K562 (cell line): ENCODE data around the gene RFNG. TPM values are rescaled to one million over a fixed set of nuclear protein-coding genes. Genes with fewer than 3 reads are reported as not detected.
A peak's percentile ranks its signal among the peaks of the same experiment; 100 is the strongest.

Source experiments
- ATAC-seq: fragments of 200-7000 bp; cut with Tn5 transposase; 3 replicates; pipeline ENCODE4 v1.9.1; 2020; ENCODE audit warnings: moderate library complexity
- BruUV-seq: library from RNA; stranded (reverse); fragments of 400-500 nt; replicated peaks from 2 replicates; lab custom pipeline; 2021; lab: Mats Ljungman, UMichigan
- CTCF ChIA-PET: fragments of 300-600 bp; formaldehyde crosslinking; extraction: SDS; loops from one replicate; lab custom pipeline; 2021; ENCODE audit warnings: low intra/inter-chr PET ratio; lab: Yijun Ruan, JAX
- POLR2A ChIA-PET: fragments of 300-600, 350-650 bp; sonication (Branson Sonifier 250); formaldehyde crosslinking; extraction: SDS; loops from one replicate; lab custom pipeline; 2021; ENCODE audit warnings: antibody characterized with exemption, inconsistent platforms; lab: Yijun Ruan, JAX
- DNase-seq, 4 experiments: peaks; one replicate each; pipeline versions ENCODE4 v3.0.0 to v3.0.0-alpha.2; 2011 to 2018; ENCODE audit warnings: low spot score in 3 of 4, mixed read lengths in 3 of 4; ENCODE audit errors: extremely low read depth in 1 of 4
- FAIRE-seq: peaks from 2 replicates; lab custom pipeline; 2011; peaks lifted over from hg19 to GRCh38; lab: Jason Lieb, UNC
- H2AFZ ChIP-seq: 2 replicates; pipeline ENCODE4 v1.6.0; 2011; ENCODE audit warnings: low read depth, low read length, control low read depth, inconsistent platforms
- H3K27ac ChIP-seq: fragments of 200-600 bp; 3 replicates; pipeline ENCODE4 v1.8.0; 2011; ENCODE audit warnings: low read depth, mild to moderate bottlenecking, control low read depth, inconsistent platforms, low read length, moderate library complexity, mixed read lengths; ENCODE audit errors: extremely low read depth
- H3K27me3 ChIP-seq, 2 experiments: fragments of 300-600 bp in 1 of 2; 2 replicates in 1 of 2; 3 replicates in 1 of 2; pipeline versions ENCODE4 v1.6.0 to v1.8.0; 2011; ENCODE audit warnings: inconsistent platforms in 2 of 2, low read length in 2 of 2, mild to moderate bottlenecking in 1 of 2, mixed read lengths in 1 of 2, moderate library complexity in 1 of 2; ENCODE audit not compliant: control insufficient read depth in 2 of 2, insufficient read depth in 2 of 2
- H3K36me3 ChIP-seq: fragments of 300-600 bp; 3 replicates; pipeline ENCODE4 v1.8.0; 2011; ENCODE audit warnings: mild to moderate bottlenecking, low read length, inconsistent platforms; ENCODE audit not compliant: control insufficient read depth, insufficient read depth
- H3K4me1 ChIP-seq, 2 experiments: fragments of 200-600 bp in 1 of 2; replicated peaks in 1 of 2; 2 replicates in 1 of 2; 3 replicates in 1 of 2; pipeline versions ENCODE4 v1.5.1 to v1.8.0; 2011; ENCODE audit warnings: inconsistent platforms in 2 of 2, low read length in 2 of 2, mild to moderate bottlenecking in 1 of 2, mixed read lengths in 1 of 2, moderate library complexity in 1 of 2; ENCODE audit not compliant: control insufficient read depth in 2 of 2, insufficient read depth in 2 of 2
- H3K4me2 ChIP-seq: 2 replicates; pipeline ENCODE4 v1.6.1; 2011; ENCODE audit warnings: low read length, control low read depth, inconsistent platforms, mixed read lengths; ENCODE audit not compliant: insufficient read depth
- H3K4me3 ChIP-seq: fragments of 200-600 bp; sonication (generic), shearing (Covaris generic); 2 replicates; pipeline ENCODE4 v1.5.1; 2016; ENCODE audit warnings: control low read depth, inconsistent platforms
- H3K79me2 ChIP-seq: fragments of 200-600 bp; 3 replicates; pipeline ENCODE4 v1.8.0; 2011; ENCODE audit warnings: low read length, inconsistent platforms; ENCODE audit not compliant: control insufficient read depth, insufficient read depth
- H3K9ac ChIP-seq, 2 experiments: 2 replicates each; pipeline versions ENCODE4 v1.6.0 to v1.6.1; 2011; ENCODE audit warnings: low read depth in 2 of 2, low read length in 2 of 2, control low read depth in 1 of 2, inconsistent platforms in 1 of 2, mild to moderate bottlenecking in 1 of 2, mixed read lengths in 1 of 2; ENCODE audit not compliant: insufficient read depth in 1 of 2
- H3K9me1 ChIP-seq: one replicate; pipeline ENCODE4 v1.6.0; 2011; ENCODE audit warnings: inconsistent platforms, mild to moderate bottlenecking, low read length, moderate library complexity; ENCODE audit not compliant: control insufficient read depth, insufficient read depth
- H3K9me3 ChIP-seq: replicated peaks from 2 replicates; pipeline ENCODE4 v1.5.1; 2011; ENCODE audit warnings: low read depth, low read length, inconsistent platforms; ENCODE audit not compliant: control insufficient read depth, insufficient read depth
- H4K20me1 ChIP-seq: replicated peaks from 2 replicates; pipeline ENCODE4 v1.6.1; 2011; ENCODE audit warnings: low read length, inconsistent platforms, mixed read lengths; ENCODE audit not compliant: control insufficient read depth, insufficient read depth
- CBFA2T3 ChIP-seq: fragments of 450-650 bp; IDR thresholded peaks from 2 replicates; pipeline ENCODE4 v1.6.1; 2017
- GATAD2B ChIP-seq: fragments of 450-650 bp; IDR thresholded peaks from 2 replicates; pipeline ENCODE4 v1.6.1; 2017; ENCODE audit warnings: mild to moderate bottlenecking, borderline replicate concordance
- KDM5B ChIP-seq: fragments of 200-600 bp; sonication (generic); IDR thresholded peaks from 2 replicates; pipeline ENCODE4 v1.6.1; 2012; ENCODE audit warnings: low read depth, mild to moderate bottlenecking, moderate library complexity, low read length, control low read depth, inconsistent platforms; ENCODE audit not compliant: insufficient replicate concordance
- MTA1 ChIP-seq: fragments of 450-650 bp; IDR thresholded peaks from 2 replicates; pipeline ENCODE4 v1.6.1; 2017; ENCODE audit warnings: borderline replicate concordance
- NUFIP1 ChIP-seq: fragments of 450-650 bp; IDR thresholded peaks from 2 replicates; pipeline ENCODE4 v1.6.1; 2018; ENCODE audit not compliant: partially characterized antibody
- PHF21A ChIP-seq: fragments of 450-650 bp; IDR thresholded peaks from 2 replicates; pipeline ENCODE4 v1.6.1; 2017; ENCODE audit warnings: low read depth, borderline replicate concordance
- SIN3B ChIP-seq: fragments of 450-650 bp; IDR thresholded peaks from 2 replicates; pipeline ENCODE4 v1.6.1; 2017; ENCODE audit warnings: low read depth, mild to moderate bottlenecking, moderate library complexity
- STAG1 ChIP-seq: sonication (generic); formaldehyde crosslinking; IDR thresholded peaks from 2 replicates; pipeline ENCODE4 v1.5.0; 2020; ENCODE audit warnings: missing genetic modification reagents, borderline replicate concordance
- ZC3H4 ChIP-seq: sonication (generic); formaldehyde crosslinking; IDR thresholded peaks from 2 replicates; pipeline ENCODE4 v1.9.0; 2021; ENCODE audit warnings: missing genetic modification reagents, borderline replicate concordance
- ZNF584 ChIP-seq: fragments of 200-800 bp; sonication (Bioruptor generic); IDR thresholded peaks from 2 replicates; pipeline ENCODE4 v1.6.1; 2016; ENCODE audit warnings: low read depth, mild to moderate bottlenecking, missing genetic modification characterization, missing compliant biosample characterization
- WGBS: fragments of 100-300 bp; shearing (Covaris generic); methylation state at CpG from one replicate; pipeline ENCODE4 v1.1.6; 2016; ENCODE audit warnings: low coverage, mixed read lengths; ENCODE audit not compliant: insufficient coverage; ENCODE audit errors: missing lambda C conversion rate; 5-methylcytosine and 5-hydroxymethylcytosine counted together
- in situ Hi-C: fragments of 300-500 bp; cut with MboI; formaldehyde crosslinking; loops from 4 replicates; pipeline ENCODE4 v1.15.0; 2018; ENCODE audit warnings: inconsistent platforms, mixed read lengths
- intact Hi-C: fragments of 100-400 bp; cut with micrococcal nuclease; formaldehyde crosslinking; loops from 2 replicates; pipeline ENCODE4 v1.14.2; 2022
- polyA plus RNA-seq, 8 experiments: library from polyadenylated mRNA; depleted of rRNA in 4 of 8; stranded (reverse) in 5 of 8; unstranded in 3 of 8; fragments of >200 nt; fragmentation: Nextera tagmentation in 2 of 8; fragmentation: Illumina TruSeq in 1 of 8; extraction: Ambion mirVana in 2 of 8; extraction: Trizol in 1 of 8; gene quantifications; 2 replicates each; pipeline versions ENCODE4 v1.2.1 to v1.2.3, GENCODE V29; 2011 to 2014; ENCODE audit warnings: inconsistent platforms in 1 of 8, missing spikeins in 1 of 8
- total RNA-seq, 7 experiments: library from RNA; depleted of rRNA in 6 of 7; stranded (reverse); fragments of >200 nt in 6 of 7; fragmentation: Illumina TruSeq in 2 of 7; extraction: Trizol in 2 of 7; gene quantifications; 2 replicates each; pipeline versions ENCODE4 v1.2.1 to v1.2.3, GENCODE V29; 2011 to 2021; ENCODE audit warnings: low replicate concordance in 1 of 7

Gene RFNG
- total and polyA plus RNA-seq, 9 of the 15 experiments (the other 6 are each of a cell fraction or from before 2014, with no cell fraction given) = 0.32 to 32.8 (median 9.5) TPM

DNA sequence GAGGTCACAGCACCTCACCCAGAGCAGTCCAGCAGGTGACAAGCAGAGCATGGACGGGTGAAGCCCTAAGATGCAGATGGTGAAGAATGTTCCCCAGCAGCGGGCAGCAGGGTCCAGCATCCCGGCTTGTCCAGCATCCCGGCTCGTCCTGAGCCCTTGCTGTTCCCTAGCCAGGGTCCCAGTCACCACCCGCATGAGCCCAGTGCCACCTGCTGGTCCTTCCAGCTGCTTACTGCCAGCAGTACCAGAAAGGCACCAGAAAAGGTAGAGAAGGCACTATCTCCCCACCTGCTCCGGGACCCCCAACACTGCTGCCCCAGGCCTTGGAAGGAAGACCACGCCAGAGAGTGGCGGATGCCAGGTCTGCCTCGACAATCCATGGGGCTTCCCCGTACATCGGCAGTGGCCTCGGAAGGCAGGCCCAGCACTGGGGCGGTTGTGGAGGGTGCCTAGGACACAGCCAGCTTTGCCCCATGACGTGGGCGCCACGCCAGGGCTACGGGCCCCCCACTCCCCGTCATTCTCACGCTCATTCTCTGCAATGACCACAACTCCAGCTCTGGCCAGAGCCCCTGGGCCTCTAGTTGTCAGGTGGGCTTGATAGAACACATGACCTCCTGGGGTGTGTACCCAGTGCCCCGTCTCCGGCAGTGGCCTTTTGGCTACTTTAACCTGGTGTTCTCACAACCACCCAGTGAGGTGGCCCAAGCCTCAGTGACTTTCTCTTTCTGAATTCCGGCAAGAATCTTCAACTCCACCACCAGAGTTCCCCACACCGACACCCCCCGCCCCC, 30.3 kb downstream of the RFNG start (continued):
- 0 out of 2 replicates have a peak, but pooled peaks have one; percentile 13 for TF ChIP-seq SIN3B
- TF ChIP-seq ZNF584 (CRISPR knock-in tag) = no peak
- TF ChIP-seq NUFIP1 = no peak
- TF ChIP-seq CBFA2T3 = peak; percentile 68; the same call in 1 of the 2 replicates
- TF ChIP-seq MTA1 = no peak
- peak; percentile 65; the same call in 1 of the 2 replicates for TF ChIP-seq STAG1
- no peak for TF ChIP-seq PHF21A

DNA sequence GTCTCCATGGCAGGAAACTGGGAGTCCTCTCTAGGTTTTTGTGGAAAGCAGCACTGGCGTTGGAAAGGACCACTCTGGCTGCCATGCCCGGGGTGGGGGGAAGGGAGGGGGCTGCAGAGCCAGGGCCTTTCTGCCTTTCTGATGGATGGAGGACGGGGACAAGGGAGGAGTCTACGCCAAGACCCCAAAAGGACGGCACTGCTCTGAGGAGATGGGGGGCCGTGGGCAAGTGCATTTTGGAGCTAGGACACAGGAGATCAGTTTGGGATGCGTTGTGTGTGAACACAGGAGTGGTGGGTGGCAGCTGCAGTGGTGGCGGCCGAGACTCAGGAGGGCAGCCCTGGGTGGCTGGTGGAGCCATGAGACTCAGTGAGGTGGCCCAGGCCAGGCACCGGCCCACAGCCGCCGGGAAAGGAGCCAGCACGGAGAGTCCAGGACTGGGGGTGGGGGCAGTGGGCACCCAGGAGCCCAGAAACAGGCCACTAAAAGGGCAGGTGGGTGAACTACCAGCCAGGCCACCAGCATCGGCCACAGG, 31.0 kb downstream of the RFNG start:
- Histone ChIP-seq H3K36me3 (peaks cover 30% of the 10 kb centered on the region; the same call in 1 of the 3 replicates), H3K27me3 (no peaks in the 10 kb centered on the region), H3K4me2 (peak overlapping the region; percentile 84), H3K4me3 (peak overlapping the region; percentile 91; the same call in 1 of the 2 replicates), H3K4me1 (peaks cover 14 to 93% of the 10 kb centered on the region in 2 experiments), H2AFZ (no peak overlapping the region), H3K9me3 (no peaks in the 10 kb centered on the region), H4K20me1 (peaks cover 17% of the 10 kb centered on the region), H3K79me2 (peaks cover 36% of the 10 kb centered on the region), H3K27ac (no peak overlapping the region), H3K9ac (peak overlapping the region; percentile 75 to 95; a peak in 3 of 4 replicates), H3K9me1 (no peaks in the 10 kb centered on the region)
- WGBS = 85% methylated on average over 11 of the region's 14 CpGs
- TF ChIP-seq KDM5B = peak; percentile 8
- TF ChIP-seq GATAD2B = no peak
- 0 out of 2 replicates have a peak, but pooled peaks have one; percentile 55 for TF ChIP-seq ZC3H4 (CRISPR knock-in tag)
- POLR2A ChIA-PET = interaction anchor here (0.6 to 5.0 kb wide), 4 partner anchors 14 to 72 kb away, joined by 3 to 51 read pairs (median 3); partner anchors contain the start of gene DCXR
- ATAC-seq (no peak), FAIRE-seq (no peak), DNase-seq (no peak)
- in situ Hi-C loops (no loop called here), intact Hi-C loops (loop anchor here (1.0 to 5.0 kb wide), 2 partner anchors 43 to 61 kb away; partner anchors contain the start of gene ASPSCR1)
- CTCF ChIA-PET = interaction anchor here (1.2 to 6.6 kb wide), 3 partner anchors 61 to 308 kb away, joined by 3 to 103 read pairs (median 3); partner anchors contain the start of genes NOTUM and SLC25A10
- no TSS peak for BruUV-seq
